ENCODE results near the gene ADCY9.

DNA sequence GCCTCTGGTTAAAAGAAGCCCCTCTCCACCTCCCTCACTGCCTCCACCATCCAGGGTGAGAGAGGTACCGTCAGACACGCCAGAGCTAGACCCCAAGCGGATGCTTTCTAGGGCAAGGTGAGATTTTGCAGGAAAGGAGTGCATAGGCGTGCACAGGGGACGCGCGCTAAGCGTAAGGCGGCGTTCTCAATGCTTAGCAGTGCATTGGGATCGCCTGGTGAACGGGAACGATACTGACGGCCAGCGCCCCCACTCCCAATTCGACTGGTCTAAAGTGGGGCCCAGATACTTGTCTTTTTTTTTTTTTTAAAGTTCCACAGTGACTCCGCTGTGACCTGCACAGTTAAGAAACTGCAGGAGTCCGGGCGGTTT, 177.8 kb downstream of the ADCY9 start:
- TF ChIP-seq, protein P1, sequence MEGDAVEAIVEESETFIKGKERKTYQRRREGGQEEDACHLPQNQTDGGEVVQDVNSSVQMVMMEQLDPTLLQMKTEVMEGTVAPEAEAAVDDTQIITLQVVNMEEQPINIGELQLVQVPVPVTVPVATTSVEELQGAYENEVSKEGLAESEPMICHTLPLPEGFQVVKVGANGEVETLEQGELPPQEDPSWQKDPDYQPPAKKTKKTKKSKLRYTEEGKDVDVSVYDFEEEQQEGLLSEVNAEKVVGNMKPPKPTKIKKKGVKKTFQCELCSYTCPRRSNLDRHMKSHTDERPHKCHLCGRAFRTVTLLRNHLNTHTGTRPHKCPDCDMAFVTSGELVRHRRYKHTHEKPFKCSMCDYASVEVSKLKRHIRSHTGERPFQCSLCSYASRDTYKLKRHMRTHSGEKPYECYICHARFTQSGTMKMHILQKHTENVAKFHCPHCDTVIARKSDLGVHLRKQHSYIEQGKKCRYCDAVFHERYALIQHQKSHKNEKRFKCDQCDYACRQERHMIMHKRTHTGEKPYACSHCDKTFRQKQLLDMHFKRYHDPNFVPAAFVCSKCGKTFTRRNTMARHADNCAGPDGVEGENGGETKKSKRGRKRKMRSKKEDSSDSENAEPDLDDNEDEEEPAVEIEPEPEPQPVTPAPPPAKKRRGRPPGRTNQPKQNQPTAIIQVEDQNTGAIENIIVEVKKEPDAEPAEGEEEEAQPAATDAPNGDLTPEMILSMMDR (IDR thresholded peaks at IDR 0.05; ENCODE audit: low read depth, low read length, poor library complexity, severe bottlenecking) = no peak
- no peak for TF ChIP-seq EZH2phosphoT487 (IDR thresholded peaks at IDR 0.05; ENCODE audit: borderline replicate concordance, low read length)

Data from DOHH2 (cell line).